HepG2 (cell line): ENCODE measurements around the gene STRN4. TPM values are rescaled to one million over a fixed set of nuclear protein-coding genes. Genes with fewer than 3 reads are reported as not detected.

Experiments
- ARNTL ChIP-seq: sonication (generic); formaldehyde crosslinking; IDR thresholded peaks from 2 replicates; pipeline ENCODE4 v1.4.0; 2020; ENCODE audit warnings: mild to moderate bottlenecking, missing genetic modification reagents
- CC2D1A ChIP-seq: sonication (generic); formaldehyde crosslinking; IDR thresholded peaks from 2 replicates; pipeline ENCODE4 v1.8.1; 2023; ENCODE audit warnings: mild to moderate bottlenecking, missing genetic modification reagents
- CEBPB ChIP-seq: IDR thresholded peaks from 2 replicates; pipeline ENCODE4 v1.6.1; 2011; ENCODE audit warnings: low read depth, low read length, improper control_type of control experiment, borderline replicate concordance
- EHMT2 ChIP-seq: fragments of 200-600 bp; sonication (generic); IDR thresholded peaks from 2 replicates; pipeline ENCODE4 v1.7.0; 2017; ENCODE audit warnings: antibody characterized with exemption, low read depth, low read length, borderline replicate concordance
- HDAC6 ChIP-seq: fragments of 200-600 bp; sonication (generic); IDR thresholded peaks from 2 replicates; pipeline ENCODE4 v1.7.0; 2017; ENCODE audit warnings: mild to moderate bottlenecking, antibody characterized with exemption, low read length, low read depth
- IRF2 ChIP-seq: IDR thresholded peaks from 2 replicates; pipeline ENCODE4 v1.6.1; 2018; ENCODE audit warnings: missing genetic modification reagents, missing compliant biosample characterization
- KDM6A ChIP-seq: IDR thresholded peaks from 2 replicates; pipeline ENCODE4 v1.6.1; 2016; ENCODE audit warnings: low read depth
- POGZ ChIP-seq: sonication (generic); formaldehyde crosslinking; IDR thresholded peaks from 2 replicates; pipeline ENCODE4 v1.4.0; 2020; ENCODE audit warnings: mild to moderate bottlenecking, missing genetic modification reagents
- SOX6 ChIP-seq, 2 experiments: fragments of 450-650 bp in 1 of 2; sonication (generic) in 1 of 2; formaldehyde crosslinking in 1 of 2; IDR thresholded peaks; 2 replicates each; pipeline versions ENCODE4 v1.4.0 to v1.6.1; 2017 to 2020; ENCODE audit warnings: antibody characterized with exemption in 1 of 2, mild to moderate bottlenecking in 1 of 2, missing genetic modification reagents in 1 of 2
- SRSF4 ChIP-seq: fragments of 200-400 bp; formaldehyde crosslinking; IDR thresholded peaks from one replicate; pipeline ENCODE4 v1.6.1; 2018; ENCODE audit warnings: mild to moderate bottlenecking, low read depth, low read length, moderate library complexity; ENCODE audit not compliant: poor library complexity, severe bottlenecking
- TARDBP ChIP-seq: sonication (generic); formaldehyde crosslinking; IDR thresholded peaks from 2 replicates; pipeline ENCODE4 v1.8.0; 2022; ENCODE audit warnings: mild to moderate bottlenecking, missing genetic modification reagents
- U2AF2 ChIP-seq: fragments of 200-400 bp; formaldehyde crosslinking; IDR thresholded peaks from 2 replicates; pipeline ENCODE4 v1.6.1; 2017; ENCODE audit warnings: low read depth, mild to moderate bottlenecking, low read length
- ZC3H4 ChIP-seq: sonication (generic); formaldehyde crosslinking; IDR thresholded peaks from 2 replicates; pipeline ENCODE4 v1.4.0; 2020; ENCODE audit warnings: missing genetic modification reagents, borderline replicate concordance
- ZNF230 ChIP-seq: sonication (generic); formaldehyde crosslinking; IDR thresholded peaks from 2 replicates; pipeline ENCODE4 v1.4.0; 2020; ENCODE audit warnings: mild to moderate bottlenecking, missing genetic modification reagents
- ZNF510 ChIP-seq: sonication (generic); formaldehyde crosslinking; IDR thresholded peaks from 2 replicates; pipeline ENCODE4 v1.4.0; 2020; ENCODE audit warnings: low read depth, mild to moderate bottlenecking, missing genetic modification reagents
- ZNF556 ChIP-seq: sonication (generic); formaldehyde crosslinking; IDR thresholded peaks from 2 replicates; pipeline ENCODE4 v1.4.0; 2020; ENCODE audit warnings: mild to moderate bottlenecking, missing genetic modification reagents, borderline replicate concordance
- ZNF709 ChIP-seq: sonication (generic); formaldehyde crosslinking; IDR thresholded peaks from 2 replicates; pipeline ENCODE4 v1.5.0; 2020; ENCODE audit warnings: mild to moderate bottlenecking, missing genetic modification reagents
- polyA plus RNA-seq, 8 experiments: library from polyadenylated mRNA; depleted of rRNA in 3 of 8; stranded (reverse) in 7 of 8; unstranded in 1 of 8; fragments of >200 nt; fragmentation: Illumina TruSeq in 4 of 8; extraction: Trizol in 4 of 8; gene quantifications; 2 replicates each; pipeline versions ENCODE4 v1.2.1 to v1.2.3, GENCODE V29; 2011 to 2016; ENCODE audit warnings: low read depth in 4 of 8, missing spikeins in 1 of 8, mixed read lengths in 1 of 8; ENCODE audit not compliant: insufficient read depth in 1 of 8
- total RNA-seq, 5 experiments: library from RNA; depleted of rRNA; stranded (reverse); fragments of >200 nt; fragmentation: Illumina TruSeq; extraction: Trizol; gene quantifications; 2 replicates each; pipeline ENCODE4 v1.2.3, GENCODE V29; 2016; ENCODE audit warnings: low read depth in 1 of 5
- TF ChIP-seq, protein P1 (sequence below): sonication (generic); formaldehyde crosslinking; IDR thresholded peaks from 2 replicates; pipeline ENCODE4 v1.5.0; 2020; ENCODE audit warnings: missing genetic modification reagents
- TF ChIP-seq, protein P2 (sequence below): sonication (generic); formaldehyde crosslinking; IDR thresholded peaks from 2 replicates; pipeline ENCODE4 v1.8.0; 2022; ENCODE audit warnings: mild to moderate bottlenecking, missing genetic modification reagents, moderate library complexity
- TF ChIP-seq, protein P3 (sequence below): sonication (generic); formaldehyde crosslinking; IDR thresholded peaks from 2 replicates; pipeline ENCODE4 v1.5.1; 2020; ENCODE audit warnings: mild to moderate bottlenecking, moderate library complexity, missing genetic modification reagents
- TF ChIP-seq, protein P4 (sequence below): IDR thresholded peaks from 2 replicates; pipeline ENCODE4 v1.6.1; 2018; ENCODE audit warnings: missing genetic modification reagents, mild to moderate bottlenecking, missing compliant biosample characterization
- TF ChIP-seq, protein P5 (sequence below): sonication (generic); formaldehyde crosslinking; IDR thresholded peaks from 2 replicates; pipeline ENCODE4 v1.4.0; 2020; ENCODE audit warnings: mild to moderate bottlenecking, missing genetic modification reagents
- TF ChIP-seq, protein P6 (sequence below): sonication (generic); formaldehyde crosslinking; IDR thresholded peaks from 2 replicates; pipeline ENCODE4 v1.4.0; 2020; ENCODE audit warnings: missing genetic modification reagents, low read depth, mild to moderate bottlenecking, borderline replicate concordance

The STRN4 gene
- total and polyA plus RNA-seq, 2 of the 13 experiments (the other 11 are each of a cell fraction or from before 2014, with no cell fraction given) = 43.1 to 57.3 TPM

DNA sequence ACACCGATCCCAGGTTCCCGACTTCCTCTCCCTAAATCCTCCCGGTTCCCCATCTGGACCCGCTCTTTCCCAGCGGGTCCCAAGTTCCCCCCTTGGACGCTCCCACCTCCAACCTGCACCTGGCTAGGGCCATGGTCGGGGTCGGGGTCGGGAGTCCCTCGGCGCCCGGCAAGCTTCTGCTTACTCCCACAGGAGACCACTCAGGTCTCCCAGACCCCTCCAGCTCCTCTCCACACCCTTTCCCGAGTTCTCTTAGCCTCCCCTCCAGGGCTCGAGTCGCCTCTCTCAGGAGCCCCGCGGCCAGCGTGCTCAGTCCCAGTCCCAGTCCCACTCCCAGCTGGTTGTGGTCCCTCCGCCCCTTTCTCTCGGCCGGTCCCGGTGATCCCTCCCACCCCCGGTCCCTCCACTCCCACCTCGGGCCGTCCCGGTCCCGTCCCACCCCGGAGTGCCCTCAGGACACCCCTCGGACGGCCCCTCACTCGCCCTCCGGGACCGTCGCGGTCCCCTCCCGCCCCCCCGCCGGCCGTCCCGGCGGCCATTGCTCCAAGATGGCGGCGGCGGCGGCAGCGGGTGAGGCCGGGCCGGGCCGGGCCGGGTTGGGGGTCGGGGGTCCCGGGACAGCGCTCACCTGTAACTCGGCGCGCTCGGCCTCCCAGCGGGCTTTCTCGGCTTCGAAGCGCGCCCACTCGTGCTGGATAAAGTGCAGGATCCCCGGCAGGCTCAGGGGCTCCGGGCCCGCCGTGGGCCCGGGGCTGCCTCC, 549 bp downstream of the STRN4 start, which contains the start of gene FKRP (continued):
- TF ChIP-seq, protein P1, sequence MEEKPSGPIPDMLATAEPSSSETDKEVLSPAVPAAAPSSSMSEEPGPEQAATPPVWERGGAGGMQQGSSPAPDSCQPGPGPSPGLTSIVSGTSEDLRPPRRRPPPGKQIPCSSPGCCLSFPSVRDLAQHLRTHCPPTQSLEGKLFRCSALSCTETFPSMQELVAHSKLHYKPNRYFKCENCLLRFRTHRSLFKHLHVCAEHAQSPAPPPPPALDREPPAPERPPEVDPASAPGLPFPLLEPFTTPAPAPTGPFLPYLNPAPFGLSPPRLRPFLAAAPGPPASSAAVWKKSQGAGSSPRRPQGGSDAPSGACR (CRISPR knock-in tag) = 0 out of 2 replicates have a peak, but pooled peaks have one; percentile 50
- TF ChIP-seq, protein P2, sequence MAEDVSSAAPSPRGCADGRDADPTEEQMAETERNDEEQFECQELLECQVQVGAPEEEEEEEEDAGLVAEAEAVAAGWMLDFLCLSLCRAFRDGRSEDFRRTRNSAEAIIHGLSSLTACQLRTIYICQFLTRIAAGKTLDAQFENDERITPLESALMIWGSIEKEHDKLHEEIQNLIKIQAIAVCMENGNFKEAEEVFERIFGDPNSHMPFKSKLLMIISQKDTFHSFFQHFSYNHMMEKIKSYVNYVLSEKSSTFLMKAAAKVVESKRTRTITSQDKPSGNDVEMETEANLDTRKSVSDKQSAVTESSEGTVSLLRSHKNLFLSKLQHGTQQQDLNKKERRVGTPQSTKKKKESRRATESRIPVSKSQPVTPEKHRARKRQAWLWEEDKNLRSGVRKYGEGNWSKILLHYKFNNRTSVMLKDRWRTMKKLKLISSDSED (CRISPR knock-in tag) = no peak
- TF ChIP-seq ZNF556 (CRISPR knock-in tag) = peak; percentile 62; the same call in 1 of the 2 replicates
- TF ChIP-seq U2AF2 = no peak
- TF ChIP-seq, protein P3, sequence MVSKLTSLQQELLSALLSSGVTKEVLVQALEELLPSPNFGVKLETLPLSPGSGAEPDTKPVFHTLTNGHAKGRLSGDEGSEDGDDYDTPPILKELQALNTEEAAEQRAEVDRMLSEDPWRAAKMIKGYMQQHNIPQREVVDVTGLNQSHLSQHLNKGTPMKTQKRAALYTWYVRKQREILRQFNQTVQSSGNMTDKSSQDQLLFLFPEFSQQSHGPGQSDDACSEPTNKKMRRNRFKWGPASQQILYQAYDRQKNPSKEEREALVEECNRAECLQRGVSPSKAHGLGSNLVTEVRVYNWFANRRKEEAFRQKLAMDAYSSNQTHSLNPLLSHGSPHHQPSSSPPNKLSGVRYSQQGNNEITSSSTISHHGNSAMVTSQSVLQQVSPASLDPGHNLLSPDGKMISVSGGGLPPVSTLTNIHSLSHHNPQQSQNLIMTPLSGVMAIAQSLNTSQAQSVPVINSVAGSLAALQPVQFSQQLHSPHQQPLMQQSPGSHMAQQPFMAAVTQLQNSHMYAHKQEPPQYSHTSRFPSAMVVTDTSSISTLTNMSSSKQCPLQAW = 0 out of 2 replicates have a peak, but pooled peaks have one; percentile 35
- TF ChIP-seq ARNTL (CRISPR knock-in tag) = 0 out of 2 replicates have a peak, but pooled peaks have one; percentile 40
- no peak for TF ChIP-seq HDAC6
- TF ChIP-seq, protein P4, sequence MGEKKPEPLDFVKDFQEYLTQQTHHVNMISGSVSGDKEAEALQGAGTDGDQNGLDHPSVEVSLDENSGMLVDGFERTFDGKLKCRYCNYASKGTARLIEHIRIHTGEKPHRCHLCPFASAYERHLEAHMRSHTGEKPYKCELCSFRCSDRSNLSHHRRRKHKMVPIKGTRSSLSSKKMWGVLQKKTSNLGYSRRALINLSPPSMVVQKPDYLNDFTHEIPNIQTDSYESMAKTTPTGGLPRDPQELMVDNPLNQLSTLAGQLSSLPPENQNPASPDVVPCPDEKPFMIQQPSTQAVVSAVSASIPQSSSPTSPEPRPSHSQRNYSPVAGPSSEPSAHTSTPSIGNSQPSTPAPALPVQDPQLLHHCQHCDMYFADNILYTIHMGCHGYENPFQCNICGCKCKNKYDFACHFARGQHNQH (CRISPR knock-in tag) = no peak
- TF ChIP-seq EHMT2 = no peak
- peak; percentile 78; the same call in 1 of the 2 replicates for TF ChIP-seq ZNF510
- no peak for TF ChIP-seq ZNF709
- TF ChIP-seq, protein P5, sequence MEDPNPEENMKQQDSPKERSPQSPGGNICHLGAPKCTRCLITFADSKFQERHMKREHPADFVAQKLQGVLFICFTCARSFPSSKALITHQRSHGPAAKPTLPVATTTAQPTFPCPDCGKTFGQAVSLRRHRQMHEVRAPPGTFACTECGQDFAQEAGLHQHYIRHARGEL (CRISPR knock-in tag) = no peak
- TF ChIP-seq CC2D1A (CRISPR knock-in tag) = no peak
- TF ChIP-seq IRF2 (CRISPR knock-in tag) = no peak
- no peak for TF ChIP-seq POGZ
- TF ChIP-seq ZNF230 = 0 out of 2 replicates have a peak, but pooled peaks have one; percentile 53
- no peak for TF ChIP-seq CEBPB
- no peak for TF ChIP-seq SOX6 (IDR thresholded peaks at IDR 0.05)
- TF ChIP-seq SOX6 (CRISPR knock-in tag; IDR thresholded peaks at IDR 0.05) = 0 out of 2 replicates have a peak, but pooled peaks have one; percentile 20
- no peak for TF ChIP-seq KDM6A
- TF ChIP-seq ZC3H4 (CRISPR knock-in tag) = no peak
- no peak for TF ChIP-seq SRSF4
- TF ChIP-seq TARDBP (CRISPR knock-in tag) = no peak
- TF ChIP-seq, protein P6, sequence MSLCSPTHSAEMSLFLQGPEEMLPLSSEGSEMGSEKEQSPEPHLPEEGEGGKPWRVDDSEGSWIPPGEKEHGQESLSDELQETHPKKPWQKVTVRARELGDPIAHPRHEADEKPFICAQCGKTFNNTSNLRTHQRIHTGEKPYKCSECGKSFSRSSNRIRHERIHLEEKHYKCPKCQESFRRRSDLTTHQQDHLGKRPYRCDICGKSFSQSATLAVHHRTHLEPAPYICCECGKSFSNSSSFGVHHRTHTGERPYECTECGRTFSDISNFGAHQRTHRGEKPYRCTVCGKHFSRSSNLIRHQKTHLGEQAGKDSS = peak; percentile 52; the same call in 1 of the 2 replicates
